HG03060 (cell line): ENCODE data around the gene OR4D5.

Experiments used
- ATAC-seq: cut with Tn5 transposase; IDR thresholded peaks from one replicate; pipeline ENCODE4 v1.9.1; 2021; ENCODE audit warnings: low read depth, moderate number of reproducible peaks; ENCODE audit not compliant: unreplicated experiment

The OR4D5 gene

DNA sequence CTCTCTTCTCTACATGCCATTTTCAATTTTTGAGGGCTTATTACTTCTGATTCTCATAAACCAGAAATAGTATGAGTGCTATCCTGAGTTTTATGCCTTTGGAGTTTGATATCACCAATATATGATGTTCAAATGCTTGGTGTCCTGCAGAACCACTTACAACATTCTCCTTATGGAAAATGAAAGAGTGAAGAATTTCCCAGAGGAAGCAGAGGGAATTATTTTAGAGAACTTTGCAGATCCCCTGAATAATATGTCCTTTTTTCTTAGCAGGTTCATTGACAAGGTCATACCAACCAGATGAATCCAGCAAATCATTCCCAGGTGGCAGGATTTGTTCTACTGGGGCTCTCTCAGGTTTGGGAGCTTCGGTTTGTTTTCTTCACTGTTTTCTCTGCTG lies at the start of gene OR4D5:
Gene OR4D5 (plus strand): TSS at position 301 of the 400 bp plus-strand sequence. CDS start 0 bp downstream, at position 301.
- no peak for ATAC-seq

DNA sequence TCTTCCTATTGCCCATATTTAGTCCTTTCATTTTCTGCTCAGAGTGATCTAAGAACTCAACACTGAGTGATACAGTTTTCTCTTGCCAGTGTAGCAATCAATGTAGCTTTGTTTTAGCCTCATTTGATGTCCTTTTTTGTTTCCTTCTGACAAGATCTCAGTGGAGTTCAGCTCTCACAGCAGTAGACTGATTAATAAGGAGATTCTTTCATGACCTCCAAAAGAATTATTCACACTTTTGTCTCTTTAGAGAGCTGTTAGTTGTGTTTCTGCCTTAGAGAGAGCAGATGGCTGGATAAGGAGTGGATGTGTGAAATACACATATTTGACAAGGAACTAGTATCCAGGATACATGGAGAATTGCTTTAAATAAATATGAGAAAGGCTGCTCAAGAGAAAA lies 47.4 kb upstream of the OR4D5 start:
- no peak for ATAC-seq

DNA sequence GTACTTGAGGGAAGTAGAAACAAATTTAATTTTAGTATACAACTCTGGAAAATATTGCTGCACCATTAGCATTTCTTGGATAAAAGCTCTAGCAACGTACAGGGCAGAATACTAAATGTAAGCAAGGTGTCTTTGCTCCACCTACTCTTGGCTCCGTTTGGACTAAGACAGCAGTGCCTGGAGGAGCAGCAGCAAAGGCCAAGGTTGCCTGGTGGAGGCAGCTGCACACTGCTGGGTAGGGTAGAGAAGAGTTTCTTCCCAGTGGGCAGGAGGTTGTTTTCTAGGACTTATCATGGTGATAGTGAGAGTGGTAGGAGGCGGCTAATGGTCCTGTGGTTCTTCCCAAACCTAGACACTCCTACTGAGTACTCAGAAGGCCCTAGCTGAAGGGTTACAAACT lies 39.6 kb upstream of the OR4D5 start:
- ATAC-seq: no peak

DNA sequence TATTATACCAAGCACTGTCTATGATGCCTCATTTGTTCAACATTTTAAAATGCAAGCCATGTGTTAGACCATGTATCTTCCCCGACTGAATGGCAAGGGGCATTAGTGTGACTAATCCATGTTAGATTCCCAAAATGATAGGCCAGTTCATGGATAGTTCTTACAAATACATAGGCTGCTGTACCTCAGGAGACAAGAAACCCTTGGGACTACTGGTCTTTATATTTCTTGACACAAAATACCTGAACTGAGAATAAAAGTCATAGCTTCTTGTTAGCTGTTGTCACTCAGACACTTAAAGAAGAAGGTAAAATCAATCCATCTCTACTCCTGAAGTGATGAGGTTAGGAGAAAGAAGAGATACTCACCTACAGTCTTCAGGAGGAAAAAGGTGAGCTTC lies 37.5 kb upstream of the OR4D5 start, which contains the start of gene OR8D4:
Gene OR8D4 (plus strand): TSS at position 301 of the 400 bp plus-strand sequence. CDS start 4,265 bp downstream, outside the sequence.
- no peak for ATAC-seq

DNA sequence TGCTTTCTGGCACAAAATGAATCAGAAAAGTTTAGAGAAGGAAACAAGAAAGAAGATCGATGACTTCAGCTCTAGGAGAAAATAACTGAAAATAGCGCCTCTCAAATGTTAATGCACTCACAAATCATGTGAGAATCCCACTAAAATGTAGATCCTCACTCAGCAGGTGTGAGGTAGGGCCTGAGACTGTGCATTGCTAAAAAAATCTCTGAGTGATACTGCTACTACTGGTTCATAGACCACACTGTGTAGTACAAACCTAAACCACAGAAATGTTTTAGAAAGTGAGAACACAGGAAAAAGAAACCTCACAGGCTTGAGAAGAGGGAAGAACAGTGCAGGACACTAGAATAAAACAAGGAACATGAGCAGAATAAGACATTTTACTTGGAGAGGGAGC lies 35.5 kb upstream of the OR4D5 start:
- ATAC-seq: peak; percentile 84

DNA sequence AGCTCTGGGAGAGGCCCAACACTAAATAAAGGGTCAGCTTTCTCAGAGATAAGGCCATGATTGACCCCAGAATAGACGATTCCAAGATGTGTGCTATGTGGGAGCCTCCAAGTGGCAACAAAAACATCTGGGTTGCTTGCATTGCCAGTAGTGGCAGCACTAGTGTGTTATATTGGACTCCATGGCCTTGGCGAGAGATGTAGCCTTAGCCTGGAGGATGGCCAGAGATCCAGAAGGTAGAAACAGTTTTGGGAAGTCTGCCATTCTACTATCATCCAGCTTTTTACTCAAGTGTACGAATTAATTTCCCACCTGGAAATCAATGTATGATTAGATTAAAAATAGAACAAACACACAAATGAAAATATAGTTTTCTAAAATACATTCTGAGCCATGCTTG lies 34.5 kb upstream of the OR4D5 start:
- no peak for ATAC-seq

DNA sequence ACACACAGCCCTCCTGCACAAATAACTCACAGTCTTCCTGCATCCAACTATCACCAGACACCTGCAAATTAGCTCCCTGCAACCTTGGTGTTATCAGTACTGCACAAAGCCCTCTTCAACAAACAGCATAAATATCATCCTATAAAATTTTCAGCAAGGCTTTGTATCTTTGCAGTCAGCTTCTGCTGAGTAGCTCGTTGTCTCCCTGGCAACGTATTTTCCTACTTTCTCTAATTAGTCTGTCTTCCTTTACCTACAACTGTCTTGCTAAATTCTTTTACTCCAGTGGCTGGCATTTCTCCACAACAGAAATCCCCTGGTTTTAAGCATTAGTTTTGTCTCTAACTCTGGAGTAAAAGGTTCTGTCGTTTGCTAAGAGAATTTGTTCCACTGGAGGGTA lies 33.6 kb upstream of the OR4D5 start:
- no peak for ATAC-seq

DNA sequence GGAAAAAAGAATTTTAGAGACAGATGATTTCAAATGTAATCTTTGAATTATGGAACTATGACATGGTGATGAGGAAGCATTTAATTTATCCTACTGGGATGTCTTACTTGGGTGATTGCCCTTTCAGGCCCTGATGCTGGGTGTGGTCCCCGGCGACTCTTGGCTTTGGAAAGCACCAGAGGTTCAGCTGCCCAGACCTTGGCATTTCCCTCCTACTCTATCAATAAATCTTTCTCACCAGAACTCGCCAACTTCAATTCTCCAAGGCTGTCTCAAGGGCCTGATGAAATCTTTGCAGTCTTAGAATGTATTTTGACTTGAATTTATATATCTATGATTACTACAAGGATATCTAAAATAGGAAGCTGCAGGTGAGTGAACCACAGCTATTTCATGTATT lies 18.5 kb upstream of the OR4D5 start:
- no peak for ATAC-seq

DNA sequence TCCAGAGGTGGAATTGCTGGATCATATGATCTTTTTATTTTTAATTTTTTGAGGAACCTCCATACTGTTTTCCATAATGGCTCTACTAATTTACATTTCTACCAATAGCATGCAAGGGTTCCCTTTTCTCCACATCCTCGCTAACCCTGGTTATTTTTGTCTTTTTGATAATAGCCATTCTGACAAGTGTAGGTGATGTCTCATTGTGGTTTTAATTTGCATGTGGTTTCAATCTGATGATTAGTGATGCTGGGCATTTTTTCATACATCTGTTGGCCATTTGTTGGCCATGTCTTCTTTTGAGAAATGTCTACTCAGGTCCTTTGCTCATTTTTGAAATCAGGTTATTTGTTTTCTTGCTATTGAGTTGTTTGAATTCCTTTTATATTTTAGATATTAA lies 15.4 kb upstream of the OR4D5 start:
- ATAC-seq: no peak

DNA sequence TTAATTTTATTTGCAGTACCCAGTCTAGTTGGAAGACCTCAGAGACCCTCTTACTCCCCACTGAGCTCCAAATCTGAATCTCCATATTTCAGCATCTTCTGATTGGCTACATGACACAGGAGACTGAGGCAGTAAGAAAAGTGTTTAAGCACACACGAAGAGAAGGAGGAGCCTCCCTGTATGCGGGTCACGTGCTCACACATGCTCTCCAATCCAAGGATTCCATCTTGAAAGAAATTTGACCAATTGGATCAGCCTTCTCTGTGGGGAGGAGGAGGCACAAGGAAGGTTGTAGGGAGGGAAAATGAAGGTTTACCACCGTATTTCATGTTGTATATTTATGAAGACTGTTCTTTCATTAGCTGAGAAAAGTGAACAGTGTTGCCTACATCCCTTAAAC lies 3.0 kb downstream of the OR4D5 start:
- ATAC-seq: no peak

DNA sequence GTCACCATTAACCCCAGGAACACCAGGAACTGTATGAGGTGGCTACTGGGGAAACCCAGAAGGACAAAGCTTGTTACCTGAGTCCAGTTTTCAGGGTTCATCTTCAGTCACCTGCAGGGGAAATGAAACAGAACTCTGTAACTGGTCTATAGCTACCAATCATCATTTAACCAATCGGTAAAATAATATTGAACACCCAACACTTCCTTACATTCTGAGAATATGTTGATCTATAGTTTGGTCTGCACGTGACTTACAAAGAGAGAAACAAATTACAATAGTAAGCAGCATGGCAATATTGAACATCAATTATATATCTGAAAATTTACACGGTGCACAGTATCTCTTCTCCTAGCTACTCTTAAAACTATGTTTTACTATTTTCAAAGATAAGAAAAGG lies 4.3 kb downstream of the OR4D5 start, which contains the start of gene OR6T1:
Gene OR6T1 (minus strand): TSS at position 101 of the 400 bp plus-strand sequence. CDS start 0 bp downstream, at position 101.
- ATAC-seq: no peak

DNA sequence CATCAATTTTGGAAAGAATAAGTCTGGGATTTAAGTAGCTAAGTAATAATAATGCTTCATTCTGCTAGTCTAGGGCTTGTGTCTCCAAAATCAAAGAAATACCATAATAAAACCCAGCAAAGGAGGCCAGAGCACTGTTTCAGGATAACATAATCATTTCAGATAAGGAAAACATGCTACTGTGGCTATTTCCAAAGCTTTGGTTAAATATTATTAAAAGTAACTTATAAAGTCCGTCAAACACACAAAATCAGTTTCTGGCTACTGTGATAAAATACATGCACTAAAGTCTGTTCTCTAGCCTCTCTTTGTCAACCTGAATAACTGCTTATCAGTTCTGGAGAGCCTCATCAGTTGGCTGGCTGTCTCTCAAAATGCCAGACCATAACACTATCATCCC lies 5.7 kb downstream of the OR4D5 start:
- no peak for ATAC-seq

DNA sequence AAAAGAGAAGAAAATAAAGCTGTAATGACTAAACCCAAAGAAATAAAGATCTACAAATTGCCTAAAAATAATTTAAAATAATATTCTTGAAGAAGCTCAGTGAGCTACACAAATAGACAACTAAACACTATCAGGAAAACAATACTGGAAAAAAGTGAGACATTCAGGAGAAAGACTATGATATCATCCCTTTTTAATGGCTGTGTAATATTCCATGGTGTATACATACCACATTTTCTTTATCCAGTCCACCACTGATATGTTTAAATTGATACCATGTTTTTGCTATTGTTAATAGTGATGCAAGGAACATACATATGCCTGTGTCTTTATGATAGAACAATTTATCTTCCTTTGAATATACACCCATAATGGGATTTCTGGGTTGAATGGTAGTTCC lies 17.3 kb downstream of the OR4D5 start:
- no peak for ATAC-seq

DNA sequence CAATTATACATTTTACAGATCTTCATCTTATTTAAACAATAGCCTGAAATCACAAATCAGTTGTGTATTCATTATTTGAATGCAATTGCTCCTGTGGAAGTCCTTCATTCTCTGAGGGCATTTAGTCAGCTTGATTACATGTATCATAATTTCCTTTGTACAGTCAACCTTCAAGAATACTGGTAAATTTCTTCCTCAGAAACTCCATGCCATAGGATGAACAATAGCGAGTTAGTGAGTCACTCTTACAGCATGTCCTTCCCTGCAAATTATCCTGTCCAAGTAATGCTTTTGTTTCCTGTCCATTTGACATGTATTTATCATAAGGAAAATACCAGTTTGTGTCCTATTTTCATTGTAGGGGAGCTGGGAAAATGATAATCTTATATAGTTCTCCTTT lies 34.4 kb downstream of the OR4D5 start:
- no peak for ATAC-seq

DNA sequence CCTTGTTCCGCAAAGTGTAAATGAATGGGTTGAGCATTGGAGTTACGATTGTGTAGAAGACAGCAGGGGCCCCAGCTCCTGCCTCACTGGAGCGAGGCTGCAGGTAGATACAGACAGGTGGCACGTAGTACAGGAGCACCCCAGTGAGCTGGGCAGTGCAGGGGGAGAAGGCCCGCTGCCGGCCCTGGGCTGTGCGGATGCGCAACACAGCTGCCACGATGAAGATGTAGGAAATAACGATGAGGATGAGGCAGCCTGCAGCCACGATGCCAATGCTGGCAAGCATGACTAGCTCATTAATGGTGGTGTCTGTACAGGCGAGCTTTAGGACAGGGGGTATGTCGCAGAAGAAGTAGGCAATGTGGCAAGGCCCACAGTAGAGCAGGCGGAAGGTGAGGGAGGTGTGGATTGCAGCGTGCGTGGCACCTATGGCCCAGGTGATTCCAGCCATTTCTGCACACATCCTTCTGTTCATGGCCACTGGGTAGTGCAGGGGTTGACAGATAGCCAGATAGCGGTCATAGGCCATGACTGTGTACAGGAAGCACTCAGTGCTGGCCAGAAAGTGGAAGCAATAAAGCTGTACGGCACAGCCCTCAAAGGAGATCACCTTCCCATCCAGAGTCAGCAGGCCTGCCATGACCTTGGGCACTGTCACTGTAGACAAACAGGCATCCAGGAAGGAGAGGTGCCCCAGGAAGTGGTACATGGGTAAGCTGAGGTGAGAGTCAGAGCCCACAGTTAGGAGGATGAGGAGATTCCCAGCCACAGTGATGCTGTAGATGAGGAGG lies 37.5 kb downstream of the OR4D5 start:
- no peak for ATAC-seq

DNA sequence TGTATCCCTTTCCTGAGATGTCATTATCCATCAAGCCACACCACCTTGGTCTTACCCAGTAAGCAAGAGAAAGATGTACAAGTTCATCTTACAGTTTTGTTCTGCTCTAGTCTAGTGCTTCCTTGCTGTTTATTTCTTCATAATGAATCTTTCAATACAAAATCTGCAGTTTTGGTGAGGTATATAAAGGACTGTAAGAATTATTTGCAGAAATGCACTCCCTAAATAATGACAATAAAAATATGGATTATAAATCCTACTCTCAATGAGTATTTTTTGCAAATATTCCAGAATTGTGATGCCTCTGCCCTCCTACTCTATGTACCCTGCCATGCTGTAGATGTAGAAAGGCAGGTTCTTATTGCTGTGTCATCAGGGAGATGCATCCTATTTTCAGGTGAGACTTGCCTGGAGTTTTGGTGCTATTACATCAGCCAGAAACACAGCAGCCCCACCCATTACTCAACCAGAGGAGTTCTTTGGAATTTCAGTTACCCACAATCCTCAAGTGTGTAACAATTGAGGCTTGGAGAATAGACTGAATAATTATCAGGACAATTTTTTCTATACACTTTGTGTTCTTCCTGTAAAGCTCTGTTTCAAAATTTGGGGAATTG lies 38.4 kb downstream of the OR4D5 start, which contains the start of gene OR10S1:
Gene OR10S1 (minus strand): TSS at position 51 of the 617 bp plus-strand sequence. CDS start 117 bp downstream, outside the sequence.
- no peak for ATAC-seq

DNA sequence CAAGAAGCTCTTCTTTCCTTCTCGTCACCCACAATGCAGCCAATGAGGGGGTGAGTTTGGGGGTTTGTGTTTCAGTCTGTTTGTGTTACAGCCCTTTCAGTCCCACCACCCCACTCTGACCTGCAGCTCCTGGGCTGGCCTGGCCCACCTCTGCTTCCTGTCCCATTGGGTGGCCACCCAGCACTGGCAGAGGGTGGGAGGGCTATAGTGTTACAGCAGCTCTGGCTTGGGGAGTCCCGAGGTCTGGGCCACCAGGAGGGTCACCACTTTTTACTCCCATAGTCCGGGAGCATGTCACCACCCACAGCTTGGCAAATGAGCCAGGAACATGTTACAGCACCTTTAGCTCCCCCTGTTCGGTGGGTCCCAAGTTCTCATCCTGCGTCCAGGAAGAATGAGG lies 39.9 kb downstream of the OR4D5 start:
- no peak for ATAC-seq
